SK-N-DZ (cell line): ENCODE data around the gene NMRK2. TPM values are rescaled to one million over a fixed set of nuclear protein-coding genes. Genes with fewer than 3 reads are reported as not detected.
"Not testable (repeated sequence)": the region's sequence is repeated elsewhere in the genome, so short reads cannot be mapped to it uniquely, and the experiment has no call there.

ENCODE experiments used
- DNase-seq: peaks from one replicate; pipeline ENCODE4 v3.0.0-alpha.2; 2015; ENCODE audit warnings: low spot score
- polyA plus RNA-seq, 2 experiments: library from polyadenylated mRNA; depleted of rRNA; stranded (reverse); fragments of >200 nt; gene quantifications; 2 replicates each; pipeline ENCODE4 v1.2.3, GENCODE V29; 2014

The NMRK2 gene, protein sequence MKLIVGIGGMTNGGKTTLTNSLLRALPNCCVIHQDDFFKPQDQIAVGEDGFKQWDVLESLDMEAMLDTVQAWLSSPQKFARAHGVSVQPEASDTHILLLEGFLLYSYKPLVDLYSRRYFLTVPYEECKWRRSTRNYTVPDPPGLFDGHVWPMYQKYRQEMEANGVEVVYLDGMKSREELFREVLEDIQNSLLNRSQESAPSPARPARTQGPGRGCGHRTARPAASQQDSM
- not detected in 2 replicates for polyA plus RNA-seq (2014; cell fraction: cytosol; rRNA removed)
- not detected in 2 replicates for polyA plus RNA-seq (2014; cell fraction: nucleus; rRNA removed)

- DNase-seq = no peak
These were observed at the start of gene NMRK2 for GRCh38 chr19:3932931-3933810. NMRK2 (plus strand) TSS chr19:3933069; CDS start chr19:3933672, 603 bp downstream.

GRCh38 chr19:3890591-3890990 is 42.3 kb upstream of the NMRK2 start:
- no peak for DNase-seq

DNA sequence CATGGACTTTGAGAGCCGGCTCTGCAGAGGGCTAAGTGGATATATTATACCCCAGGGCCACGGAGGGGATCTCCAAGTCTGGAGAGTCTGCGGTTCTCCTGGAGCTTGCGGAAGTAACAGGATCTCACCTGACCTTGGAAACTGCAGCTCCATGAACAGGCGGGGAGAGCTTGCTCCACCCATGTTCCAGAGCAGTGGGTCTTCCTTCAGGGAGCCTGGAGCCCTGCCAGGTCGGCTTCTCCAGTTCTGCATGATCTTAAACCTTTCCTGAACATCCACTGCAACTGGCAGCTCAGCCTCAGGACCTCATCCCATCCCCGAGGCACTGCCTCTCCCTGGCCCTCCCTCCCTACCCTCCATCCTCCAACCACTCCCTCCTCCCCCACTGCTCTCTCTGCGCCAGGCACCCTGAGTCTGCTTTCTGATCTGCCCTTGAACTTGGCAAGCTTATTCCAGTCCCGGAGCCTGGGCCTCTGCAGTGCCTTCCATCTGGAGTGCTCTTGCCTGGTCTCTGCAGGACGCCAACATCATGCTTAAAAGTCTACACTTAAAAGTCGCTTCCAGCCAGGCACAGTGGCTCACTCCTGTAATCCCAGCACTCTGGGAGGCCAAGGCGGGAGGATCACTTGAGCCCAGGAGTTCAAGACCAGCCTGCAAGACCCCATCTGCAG is 39.2 kb upstream of the NMRK2 start:
- DNase-seq = no peak

DNA sequence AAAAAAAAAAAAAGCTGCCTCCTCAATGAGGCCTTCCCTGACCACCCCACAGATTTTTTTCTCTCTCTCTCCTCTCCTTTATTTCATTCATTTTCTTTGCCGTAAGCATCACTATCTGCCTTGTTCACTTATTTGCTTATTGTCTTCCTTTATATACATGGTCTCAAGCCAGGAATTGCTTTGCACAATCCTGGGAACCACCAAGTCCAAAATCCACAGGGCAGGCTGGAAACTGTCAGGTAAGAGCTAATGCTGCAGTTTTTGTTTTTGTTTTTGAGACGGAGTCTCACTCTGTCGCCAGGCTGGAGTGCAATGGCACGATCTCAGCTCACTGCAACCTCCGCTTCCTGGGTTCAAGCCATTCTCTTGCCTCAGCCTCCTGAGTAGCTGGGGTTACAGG is 37.9 kb upstream of the NMRK2 start:
- not testable (repeated sequence) for DNase-seq

DNA sequence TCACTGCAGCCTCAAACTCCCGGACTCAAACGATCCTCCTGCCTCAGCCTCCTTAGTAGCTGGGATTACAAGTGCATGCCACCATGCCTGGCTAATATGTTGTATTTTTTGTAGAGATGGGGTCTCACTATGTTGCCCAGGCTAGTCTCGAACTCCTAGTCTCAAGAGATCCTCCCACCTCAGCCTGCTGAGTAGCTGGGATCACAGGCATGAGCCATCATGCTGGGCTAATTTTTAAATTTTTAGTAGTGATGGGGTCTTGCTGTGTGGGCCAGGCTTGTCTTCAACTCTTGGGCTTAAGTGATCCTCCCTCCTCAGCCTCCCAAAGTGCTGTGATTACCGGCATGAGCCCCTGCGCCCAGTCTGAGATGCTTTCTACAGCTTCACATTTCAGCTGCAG is 37.1 kb upstream of the NMRK2 start:
- no peak for DNase-seq

GRCh38 chr19:3897936-3898335 is 34.9 kb upstream of the NMRK2 start:
- DNase-seq = no peak

- DNase-seq = no peak
These were observed 34.4 kb upstream of the NMRK2 start for GRCh38 chr19:3898426-3898825.

GRCh38 chr19:3899531-3900294 is 33.2 kb upstream of the NMRK2 start:
- no peak for DNase-seq

DNA sequence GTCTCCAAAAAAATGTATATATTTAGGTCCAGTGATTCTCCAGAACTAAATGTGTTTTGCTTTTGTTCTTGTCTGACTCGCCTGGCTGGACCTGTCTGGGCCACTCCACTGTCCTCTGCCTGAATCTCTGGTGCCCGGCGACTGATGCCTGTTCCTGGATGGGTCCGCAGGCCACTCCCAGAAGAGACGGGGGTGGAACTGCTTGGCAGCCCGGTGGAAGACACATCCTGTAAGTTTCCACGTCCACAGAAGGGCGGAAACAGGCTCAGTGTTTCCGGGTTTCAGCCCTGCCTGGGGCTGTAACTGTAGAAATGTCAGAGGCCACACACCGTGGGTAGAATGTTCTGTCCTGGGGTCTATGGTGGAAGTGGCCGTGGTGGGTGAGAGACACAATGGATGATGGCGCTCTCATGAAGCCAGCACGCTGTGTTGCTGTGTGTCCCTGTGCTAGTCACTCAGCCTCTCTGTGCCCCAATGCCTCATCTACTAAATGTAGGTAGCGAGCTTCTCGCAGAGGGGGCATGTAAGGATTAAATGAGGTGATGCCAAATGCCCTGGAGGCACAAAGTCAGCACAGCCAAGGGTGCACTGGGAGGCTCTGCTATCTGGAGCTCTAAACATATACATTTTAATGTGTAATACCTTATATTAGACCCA is 30.4 kb upstream of the NMRK2 start:
- DNase-seq = no peak

- no peak for DNase-seq
These were observed 28.6 kb upstream of the NMRK2 start for GRCh38 chr19:3904233-3904632.

DNA sequence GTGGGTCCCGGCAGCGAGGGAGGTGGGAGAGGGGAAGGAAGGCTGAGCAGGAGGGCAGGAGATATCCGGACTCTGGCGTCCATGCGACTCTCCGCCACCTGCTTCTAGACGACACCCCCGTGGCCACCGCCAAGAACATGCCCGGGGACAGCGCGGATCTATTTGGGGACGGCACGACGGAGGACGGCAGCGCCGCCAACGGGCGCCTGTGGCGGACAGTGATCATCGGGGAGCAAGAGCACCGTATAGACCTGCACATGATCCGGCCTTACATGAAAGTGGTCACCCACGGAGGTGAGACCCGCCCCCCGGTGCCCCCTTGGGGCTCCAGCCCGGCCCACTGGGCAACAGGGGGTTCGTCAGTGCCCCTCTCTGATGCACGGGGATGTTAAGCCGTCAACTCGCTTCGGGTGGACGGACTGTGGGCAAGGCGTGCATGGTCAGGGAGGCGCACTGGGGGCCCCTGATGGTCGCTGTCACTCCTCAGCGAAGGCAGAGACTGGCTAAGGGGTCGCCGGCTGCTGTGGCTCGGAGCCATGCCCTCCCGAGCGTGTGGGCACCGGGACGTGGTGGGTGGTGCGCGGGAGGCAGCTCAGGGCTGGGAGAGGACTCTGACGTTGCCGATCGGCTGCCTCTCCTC is 25.1 kb upstream of the NMRK2 start:
- DNase-seq = no peak

DNA sequence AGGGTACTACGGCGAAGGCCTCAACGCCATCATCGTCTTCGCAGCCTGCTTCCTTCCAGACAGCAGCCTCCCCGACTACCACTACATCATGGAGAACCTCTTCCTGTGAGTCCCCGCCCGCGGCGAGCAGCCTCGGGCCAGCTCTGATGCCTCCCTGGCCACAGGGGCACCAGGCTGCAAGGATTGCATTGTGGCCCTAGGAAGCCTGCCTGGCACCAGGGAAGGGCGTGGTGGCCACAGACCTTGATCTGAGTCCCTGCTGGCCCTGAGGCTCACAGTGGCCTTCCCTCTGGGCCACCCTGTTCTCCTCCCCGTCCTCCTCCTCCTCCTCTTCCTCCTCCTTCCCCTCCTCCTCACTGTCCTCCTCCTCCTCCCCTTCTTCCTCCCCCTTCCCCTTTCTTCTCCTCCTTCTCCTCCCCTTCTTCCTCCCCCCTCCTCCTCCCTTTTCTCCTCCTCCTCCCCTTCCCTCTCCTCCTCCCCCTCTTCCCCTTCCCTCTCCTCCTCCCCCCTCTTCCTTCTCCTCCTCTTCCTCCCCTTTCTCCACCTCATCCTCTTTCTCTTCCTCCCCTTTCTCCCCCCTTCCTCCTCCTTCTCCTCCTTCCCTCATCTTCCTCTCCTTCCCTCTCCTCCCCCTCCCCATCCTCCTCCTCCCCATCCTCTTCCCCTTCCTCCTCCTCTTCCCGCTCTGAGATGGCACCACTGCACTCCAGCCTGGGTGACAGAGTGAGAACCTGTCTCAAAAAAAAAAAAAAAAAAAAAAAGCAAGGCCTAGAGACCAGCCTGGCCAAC is 24.4 kb upstream of the NMRK2 start:
- DNase-seq = no peak

- DNase-seq = no peak
These were observed 22.8 kb upstream of the NMRK2 start for GRCh38 chr19:3910105-3910504.

DNA sequence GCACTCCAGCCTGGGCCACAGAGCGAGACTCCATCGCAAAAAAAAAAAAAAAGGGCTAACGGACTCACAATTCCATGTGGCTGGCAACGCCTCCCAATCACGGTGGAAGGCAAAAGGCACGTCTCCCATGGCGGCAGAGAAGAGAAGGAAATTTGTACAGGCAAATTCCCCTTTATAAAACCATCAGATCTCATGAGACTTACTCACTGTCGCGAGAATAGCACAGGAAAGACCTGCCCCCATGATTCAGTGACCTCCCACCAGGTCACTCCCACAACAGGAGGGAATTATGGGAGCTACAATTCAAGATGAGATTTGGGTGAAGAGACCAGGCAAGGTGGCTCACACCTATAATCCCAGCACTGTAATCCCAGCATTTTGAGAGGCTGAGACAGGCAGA is 18.7 kb upstream of the NMRK2 start:
- no peak for DNase-seq

DNA sequence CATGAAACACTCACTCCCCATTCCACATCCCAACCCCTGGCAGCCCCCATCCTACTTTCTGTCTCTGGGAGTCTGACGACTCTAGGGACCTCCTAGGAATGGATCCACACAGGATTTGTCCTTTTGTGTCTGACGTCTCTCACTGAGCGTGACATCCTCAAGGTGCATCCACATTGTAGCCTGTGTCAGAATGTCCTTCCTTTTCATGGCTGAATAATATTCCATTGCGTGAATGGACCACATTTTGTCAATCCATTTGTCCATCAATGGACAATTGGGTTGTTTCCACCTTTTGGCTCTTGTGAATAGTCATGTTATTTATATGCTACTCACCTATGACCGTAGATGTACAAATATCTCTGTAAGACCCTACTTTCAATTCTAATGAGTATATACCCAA is 16.8 kb upstream of the NMRK2 start:
- DNase-seq = no peak

DNA sequence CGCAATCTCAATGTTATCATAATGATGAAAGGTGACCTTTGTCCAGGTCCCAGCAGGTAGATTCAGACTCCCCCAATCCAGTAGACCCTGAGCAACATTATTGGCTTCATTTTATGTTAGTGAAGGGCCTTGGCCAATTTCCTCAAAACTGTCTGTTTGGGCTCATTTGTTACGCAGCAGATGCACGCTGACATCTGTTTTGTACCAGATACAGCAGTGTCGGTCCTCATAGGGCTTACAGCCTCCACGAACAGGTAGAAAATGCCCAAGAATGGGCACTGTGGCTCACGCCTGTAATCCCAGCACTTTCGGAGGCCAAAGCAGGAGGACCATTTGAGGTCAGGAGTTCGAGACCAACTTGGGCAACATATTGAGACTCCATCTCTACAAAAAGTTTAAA is 13.1 kb upstream of the NMRK2 start:
- DNase-seq = no peak

GRCh38 chr19:3923096-3923758 is 9.6 kb upstream of the NMRK2 start:
- no peak for DNase-seq

DNA sequence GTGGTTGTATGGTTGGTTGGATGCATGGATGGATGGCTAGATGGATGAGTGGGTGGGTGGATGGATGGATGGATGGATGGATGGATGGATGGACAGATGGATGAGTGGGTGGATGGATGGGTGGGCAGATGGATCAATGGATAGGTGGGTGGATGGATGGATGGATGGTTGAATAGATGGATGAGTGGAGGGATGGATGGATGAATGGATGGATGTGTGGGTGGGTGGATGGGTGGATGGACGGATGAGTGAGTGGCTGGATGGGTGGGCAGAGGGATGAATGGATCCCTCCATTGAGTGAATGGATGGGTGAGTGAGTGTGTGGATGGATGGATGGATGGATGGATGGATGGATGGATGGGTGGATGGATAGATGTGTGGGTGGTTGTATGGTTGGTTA is 9.0 kb upstream of the NMRK2 start:
- no peak for DNase-seq

DNA sequence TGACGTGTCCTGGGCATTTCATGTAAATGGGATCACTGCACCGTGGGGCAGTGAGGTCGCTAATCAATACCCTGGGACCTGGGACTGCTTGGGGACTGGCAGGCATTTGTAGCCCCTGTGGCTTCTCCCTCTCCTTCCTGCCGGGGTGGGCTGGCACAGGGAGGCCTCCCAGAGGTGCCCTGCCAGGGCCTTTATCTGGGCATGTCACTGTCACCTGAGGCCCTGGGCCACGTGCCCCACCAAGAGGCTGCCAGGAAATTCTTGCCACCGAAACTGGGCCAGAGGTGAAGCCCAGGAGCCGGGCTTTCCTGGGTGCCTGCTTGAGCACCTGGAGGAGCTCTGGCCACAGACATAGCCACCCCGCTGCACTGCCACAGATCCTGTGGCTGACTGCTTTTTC is 1.8 kb upstream of the NMRK2 start:
- DNase-seq = no peak
